SHP77 (cell line): ENCODE measurements around the gene IGF2.
A peak's percentile ranks its signal among the peaks of the same experiment; 100 is the strongest.

Experiments used
- DNase-seq, 2 experiments: peaks; one replicate each; lab custom pipeline; 2025; lab: John Stamatoyannopoulos, UW

The IGF2 gene

DNA sequence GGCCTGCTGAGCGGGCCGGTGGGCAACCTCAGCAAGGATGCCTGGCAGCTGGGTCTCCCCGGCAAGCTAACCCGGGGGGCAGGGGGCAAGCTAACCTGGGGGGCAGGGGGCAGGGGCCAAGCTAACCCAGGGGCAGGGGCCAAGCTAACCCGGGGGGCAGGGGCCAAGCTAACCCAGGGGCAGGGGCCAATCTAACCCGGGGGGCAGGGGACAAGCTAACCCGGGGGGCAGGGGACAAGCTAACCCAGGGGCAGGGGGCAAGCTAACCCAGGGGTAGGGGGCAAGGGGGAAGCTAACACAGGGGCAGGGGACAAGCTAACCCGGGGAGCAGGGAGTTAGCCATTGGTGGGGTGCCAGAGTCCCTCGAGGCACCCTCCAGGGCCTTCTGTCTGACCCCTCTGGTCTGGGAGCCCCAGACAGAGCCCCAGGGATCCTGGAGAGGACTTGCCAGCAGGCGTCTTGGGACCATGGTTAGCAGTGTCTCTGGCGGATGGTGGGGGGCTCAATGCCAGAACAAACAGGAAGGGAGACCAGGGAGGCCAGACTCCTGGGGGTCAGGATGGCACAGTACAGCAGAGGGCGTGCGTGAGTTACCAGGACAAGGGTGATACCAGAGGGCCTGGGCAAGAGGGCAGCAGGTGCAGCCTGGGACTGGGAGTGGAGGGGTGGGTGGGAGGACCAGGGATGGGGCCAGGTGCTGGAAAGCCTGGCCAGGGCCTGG lies 16.1 kb downstream of the IGF2 start:
- no peak for DNase-seq

DNA sequence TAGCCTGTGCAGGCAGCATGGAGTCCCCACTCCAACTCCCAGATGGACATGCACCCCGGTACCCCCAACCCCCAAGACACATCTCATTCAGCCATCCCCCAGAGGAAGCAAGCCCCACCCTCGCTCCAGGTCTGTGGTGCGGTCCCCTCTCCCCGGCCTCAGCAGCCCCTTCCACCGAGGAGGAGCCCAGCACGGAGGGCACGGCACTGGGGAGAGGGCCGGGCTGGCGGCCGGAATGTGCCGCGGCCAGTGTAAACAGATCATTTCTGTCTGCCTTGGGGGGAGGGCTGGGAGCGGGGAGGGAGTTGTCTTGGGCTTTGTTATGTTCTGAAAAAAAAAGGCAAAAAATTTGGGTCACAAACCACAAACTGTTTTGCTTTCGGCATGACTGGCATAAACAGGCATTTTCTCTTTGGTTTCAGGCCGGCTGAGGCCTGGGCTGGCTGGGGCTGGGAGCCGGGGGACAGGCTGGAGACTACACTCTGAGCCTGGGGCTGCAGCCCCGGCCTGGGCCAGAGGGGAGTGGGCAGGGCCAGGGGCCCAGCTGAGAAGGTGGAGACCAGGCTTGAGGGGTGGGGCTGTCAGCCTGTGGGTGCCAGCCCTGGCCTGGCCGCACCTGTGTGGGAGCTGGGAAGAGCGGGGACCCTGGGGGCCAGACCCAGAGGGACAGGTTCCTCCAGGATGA lies 16.8 kb downstream of the IGF2 start:
- DNase-seq, result no peak

DNA sequence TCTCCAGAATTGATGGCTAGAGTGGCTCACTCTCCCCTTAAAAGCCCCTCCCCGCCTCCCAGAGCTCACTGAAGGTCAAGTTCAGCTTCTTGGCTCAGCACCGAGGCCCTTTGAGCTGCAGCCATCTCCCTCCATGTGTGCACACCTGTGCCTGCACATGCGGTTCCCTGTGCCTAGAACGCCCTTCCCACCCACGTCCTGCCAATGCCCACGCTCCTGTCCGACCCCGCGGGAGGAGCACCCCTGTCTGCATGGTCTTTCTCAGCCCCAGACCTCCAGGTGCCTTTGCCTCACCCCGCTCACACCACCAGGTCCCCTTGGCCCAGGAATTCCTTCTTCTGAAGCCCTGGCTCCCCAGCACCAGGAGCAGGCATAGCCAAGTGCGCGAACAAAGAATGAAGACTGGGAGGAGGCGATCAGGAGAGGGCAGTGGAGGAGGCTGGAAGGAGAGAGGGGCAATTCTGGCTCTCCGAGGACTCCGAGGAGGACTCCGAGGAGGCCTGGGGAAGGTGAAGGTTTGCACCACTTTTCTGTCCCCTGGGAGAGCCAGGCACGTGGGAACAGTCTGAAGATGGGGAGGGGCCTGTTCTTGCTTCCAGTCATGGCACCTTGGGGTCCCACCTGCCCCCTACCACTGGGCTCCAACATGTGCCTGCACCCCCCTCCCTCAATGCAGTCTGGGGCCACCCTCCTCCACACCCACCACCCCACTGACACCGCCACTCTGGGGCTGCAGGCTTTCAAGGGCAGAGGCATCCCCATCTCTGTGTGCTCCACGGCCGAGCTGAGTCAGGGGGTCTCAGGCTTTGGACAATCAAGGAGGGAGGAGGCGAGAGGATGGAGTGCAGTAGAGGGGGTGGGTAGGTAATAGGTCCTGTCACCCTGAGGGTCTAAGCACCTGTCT lies 17.7 kb downstream of the IGF2 start:
- no peak for DNase-seq

DNA sequence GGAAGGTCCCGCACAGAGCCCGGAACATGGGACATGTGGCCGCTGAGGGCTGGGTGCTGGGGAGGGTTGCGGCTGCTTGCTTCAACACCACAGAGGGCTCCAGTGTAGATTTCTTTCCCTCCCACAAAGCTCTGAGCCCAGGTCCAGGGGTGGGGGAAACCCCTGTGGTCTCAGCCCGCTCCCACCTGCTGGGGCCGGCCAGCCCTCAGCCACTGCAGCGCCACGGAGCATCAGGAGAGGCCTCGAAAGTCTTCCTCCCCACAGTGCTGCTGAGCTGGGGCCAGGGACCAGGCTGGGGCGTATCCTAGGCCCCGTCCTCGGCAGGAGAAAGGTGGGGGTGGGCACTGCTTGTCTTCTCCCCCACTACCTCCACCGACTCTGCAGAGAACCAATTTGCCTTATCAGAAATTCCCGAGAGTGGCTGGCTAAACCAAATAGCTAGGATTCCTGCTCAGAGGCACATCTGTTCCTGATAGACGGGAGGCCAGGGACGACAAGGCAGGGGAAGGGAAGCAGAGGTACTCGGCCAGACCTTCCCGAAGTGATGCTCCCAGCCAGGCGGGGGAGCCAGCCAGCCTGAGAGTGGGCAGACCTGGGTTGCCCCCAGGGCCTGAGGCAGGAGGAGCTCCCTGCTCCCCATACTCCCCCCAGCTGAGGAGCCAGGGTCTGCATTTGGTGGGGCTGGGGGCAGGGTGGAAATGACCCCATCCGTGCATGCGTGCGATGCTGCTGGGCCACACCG lies 18.7 kb downstream of the IGF2 start:
- DNase-seq, result no peak

DNA sequence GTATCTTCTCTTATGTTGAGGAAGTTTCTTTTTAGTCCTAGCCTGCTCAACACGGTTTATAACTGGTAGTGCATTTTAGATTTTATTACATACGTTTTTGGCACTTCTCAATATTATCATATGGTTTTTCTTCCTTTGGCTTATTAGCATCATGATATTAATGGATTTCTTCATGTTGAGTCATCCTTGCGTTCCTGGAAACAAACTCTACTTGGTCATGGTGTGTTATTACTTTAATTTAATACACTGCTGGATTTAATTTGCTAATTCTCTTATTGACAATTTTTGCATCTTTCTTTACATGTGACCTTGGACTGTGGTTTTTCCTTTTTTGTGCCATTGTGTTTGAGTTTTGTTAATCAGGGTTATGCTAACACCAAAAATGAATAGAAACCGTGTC lies 20.5 kb downstream of the IGF2 start:
- no peak for DNase-seq

DNA sequence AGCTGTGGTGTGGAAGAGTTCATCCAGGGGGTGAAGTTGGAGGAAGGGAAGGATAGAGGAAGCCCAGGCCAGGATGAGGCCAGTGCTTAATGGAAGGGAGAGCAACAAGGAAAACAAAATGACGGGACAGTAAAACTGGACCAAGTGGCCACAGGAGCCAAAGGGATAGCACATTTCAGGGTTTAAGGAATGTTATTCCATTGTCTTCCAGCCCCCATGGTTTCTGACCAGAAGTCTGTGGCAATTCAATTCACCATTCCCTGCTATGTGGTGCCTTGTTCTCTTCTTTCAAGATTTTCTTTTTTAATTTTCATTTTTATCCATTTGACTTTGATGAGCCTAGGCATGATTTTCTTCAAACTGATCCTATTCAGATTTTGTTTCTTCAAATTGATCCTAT lies 22.5 kb downstream of the IGF2 start:
- no peak for DNase-seq

DNA sequence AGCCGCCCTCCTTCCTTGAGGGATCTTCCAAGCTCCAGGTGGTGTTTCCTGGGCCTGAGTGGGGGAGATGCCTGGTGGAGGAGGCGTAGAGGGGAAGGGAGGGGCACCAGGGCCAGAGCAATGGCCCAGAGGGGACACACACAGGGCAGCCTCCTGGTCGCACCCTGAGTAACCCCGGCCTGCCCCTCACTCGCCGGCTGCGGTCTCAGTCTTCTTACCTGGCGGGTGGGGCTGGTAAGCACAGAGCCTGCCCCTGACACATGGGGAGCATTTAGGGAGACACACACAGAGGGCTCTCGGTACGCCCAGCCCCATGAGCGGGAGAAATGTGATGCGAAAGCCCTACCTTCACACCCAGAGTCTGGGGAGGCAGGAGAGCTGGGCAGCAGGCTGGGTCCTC lies 23.9 kb downstream of the IGF2 start:
- no peak for DNase-seq

DNA sequence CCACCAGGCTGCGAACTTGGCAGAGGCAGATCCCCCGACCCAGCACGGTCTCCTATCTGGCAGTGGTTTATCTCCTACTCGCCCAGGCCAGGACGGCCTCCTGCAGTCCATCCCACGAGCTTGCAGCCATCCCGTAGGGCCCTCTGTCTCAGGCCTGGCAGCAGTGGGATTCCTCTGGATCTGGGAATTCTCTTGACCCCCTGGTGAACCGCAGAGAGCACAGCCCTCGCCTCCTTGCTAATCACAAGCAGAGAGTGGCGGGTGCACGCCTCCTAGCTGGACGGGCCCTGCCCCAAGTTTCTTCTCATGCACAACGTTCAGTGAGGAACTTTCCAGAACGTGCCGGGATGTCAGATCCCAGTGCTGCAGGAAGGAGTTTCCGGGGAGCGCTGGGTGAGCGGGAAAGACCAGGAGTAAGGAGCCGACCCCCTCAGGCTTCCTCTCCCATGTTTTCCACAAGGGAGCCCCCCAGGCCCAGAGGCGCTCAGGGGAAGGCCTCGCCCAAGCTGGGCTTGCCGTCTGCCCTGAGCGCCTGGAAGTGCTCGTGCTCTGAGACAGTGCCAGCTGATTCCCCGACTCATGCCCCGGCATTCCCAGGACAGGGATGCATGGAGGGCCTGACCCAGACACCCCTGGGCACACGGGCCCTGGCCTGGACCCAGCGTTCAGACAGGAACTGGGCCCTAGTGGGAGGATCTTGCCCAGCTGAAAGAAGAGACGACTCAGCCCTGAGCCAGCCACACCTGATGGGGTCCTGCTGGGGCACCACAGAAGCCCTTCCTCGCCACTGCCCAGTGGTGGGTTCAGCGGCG lies 24.6 kb downstream of the IGF2 start:
- no peak for DNase-seq

DNA sequence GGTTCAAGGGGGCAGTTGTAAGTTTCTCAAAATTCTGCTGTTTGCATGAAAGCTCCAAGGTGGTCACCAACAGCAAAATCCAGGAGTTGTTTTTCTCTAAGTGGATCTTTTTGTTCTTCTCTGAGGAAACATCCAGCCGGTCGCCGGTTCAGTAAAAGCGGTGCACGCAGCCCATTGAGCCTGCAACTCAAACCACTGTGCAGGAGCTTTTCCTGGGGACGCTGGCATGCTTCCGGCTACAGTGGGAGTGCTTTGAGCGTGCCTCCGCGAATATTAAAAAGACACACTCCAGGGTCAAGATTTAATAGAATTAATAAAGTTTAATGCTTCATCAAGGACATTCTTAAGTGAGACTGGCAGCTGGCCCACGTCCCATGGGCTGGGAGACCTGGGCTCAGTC lies 25.4 kb downstream of the IGF2 start:
- no peak for DNase-seq

DNA sequence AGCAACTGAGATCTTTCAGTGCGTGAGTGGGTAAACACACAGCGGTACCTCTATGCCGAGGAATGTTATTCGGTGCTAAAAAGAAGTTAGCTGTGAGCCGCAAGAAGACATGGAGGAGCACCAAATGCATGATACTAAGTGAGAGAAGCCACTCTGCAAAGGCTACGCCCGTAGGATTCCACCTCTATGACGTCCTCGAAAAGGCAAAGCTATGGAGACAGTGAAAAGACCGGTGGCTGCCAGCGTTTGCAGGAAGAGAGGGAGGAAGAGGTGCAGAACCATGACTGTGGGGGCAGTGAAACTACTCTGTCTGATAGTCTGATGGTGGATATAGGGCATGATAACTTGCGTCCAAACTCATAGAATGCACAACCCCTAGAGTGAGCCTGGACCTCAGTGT lies 28.7 kb downstream of the IGF2 start:
- DNase-seq, result no peak

DNA sequence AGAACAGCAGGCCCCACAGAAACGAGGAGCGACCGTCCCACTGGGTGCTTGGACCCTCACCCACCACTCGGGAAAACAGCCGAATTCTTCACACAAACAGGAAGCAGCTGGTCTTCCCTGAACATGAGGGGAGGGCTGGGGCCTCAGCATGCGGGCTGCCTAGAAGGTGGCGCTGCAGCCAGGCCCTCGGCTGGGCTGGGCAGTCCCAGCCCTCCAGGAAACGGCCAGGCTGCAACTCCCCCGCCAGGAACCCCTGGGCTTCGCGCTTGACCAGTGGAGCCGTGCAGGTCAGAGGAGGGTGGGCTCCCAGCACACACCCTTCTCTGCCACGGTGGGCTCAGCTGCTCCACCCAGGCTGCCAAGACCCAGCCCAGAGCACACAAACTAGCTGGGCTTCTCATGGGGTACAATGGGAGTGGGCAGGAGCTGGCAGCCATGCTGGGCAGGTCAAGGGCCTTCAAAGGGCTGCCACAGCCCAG lies 29.6 kb downstream of the IGF2 start:
- DNase-seq, result peak in 1 of 2 experiments; percentile 44

DNA sequence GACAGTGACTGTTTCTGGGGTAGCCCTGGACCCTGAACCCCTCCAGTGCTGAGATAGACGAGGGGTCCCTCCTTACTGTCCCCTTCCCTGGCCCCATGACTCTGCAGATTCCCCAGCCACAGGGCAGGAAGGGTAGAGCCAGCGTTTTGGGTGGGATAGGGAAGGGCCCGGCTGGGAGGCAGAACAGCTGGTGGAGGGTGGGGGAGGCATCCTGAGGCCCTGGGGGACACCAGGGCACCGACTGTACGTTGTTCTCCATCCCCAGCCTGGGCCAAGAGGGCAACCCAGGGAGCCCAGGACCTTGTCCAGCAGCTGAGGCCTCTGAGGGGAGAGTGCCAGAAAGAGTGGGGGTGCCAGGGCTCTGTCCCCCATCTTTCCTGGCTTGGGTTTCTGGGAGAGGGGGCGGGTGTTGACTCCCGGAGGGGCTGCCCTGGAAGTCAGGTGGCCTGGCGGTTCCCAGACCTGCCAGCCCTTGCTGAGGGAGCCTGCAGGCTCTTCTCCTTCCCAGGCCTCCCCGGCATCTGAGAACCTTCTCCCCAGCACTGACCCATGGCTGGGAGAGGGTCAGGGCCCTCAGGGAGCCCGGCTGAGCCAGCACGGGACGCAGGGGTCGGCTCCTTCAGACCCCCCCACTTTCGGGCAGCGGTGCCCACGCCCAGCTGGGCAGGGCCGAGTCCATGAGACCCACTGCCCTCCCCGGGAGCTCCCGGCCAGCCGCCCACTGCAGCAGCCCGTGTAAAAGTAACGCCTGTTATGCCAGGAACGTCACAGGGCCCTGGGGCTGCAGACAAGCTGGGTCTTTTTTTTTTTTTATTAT lies 30.3 kb downstream of the IGF2 start:
- DNase-seq, result no peak

DNA sequence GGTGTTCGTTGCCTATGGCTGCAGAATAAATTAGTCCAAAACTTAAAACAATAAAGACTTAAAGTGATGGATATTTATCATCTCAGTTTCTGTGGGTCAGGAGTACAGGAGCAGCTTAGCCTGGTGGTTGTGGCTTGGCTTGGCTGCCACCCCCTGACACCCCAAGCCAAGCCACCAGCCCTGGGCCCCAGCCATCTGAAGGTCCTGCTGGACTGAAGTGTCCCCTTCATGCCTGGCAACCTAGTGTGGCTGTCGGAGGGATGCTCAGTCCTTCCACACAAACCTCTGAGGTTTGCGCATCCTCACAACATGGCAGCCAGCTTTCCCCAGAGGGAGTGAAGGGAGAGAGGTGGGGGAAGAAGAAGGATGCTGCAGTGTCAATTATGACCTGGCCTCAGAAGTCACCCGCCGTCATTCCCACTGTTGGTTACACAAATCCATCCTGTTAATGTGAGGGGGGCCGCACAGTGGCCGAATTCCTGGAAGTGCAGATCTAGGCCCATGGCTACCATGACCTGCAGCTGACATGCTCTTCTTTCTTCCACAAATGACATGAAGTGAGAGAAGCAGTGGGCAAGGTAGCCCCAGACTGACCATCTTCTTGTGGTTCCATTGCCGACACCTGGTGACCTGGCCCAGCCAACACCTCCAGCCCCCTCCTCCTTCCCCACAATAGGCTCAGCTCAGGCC lies 31.1 kb downstream of the IGF2 start:
- DNase-seq, result no peak

DNA sequence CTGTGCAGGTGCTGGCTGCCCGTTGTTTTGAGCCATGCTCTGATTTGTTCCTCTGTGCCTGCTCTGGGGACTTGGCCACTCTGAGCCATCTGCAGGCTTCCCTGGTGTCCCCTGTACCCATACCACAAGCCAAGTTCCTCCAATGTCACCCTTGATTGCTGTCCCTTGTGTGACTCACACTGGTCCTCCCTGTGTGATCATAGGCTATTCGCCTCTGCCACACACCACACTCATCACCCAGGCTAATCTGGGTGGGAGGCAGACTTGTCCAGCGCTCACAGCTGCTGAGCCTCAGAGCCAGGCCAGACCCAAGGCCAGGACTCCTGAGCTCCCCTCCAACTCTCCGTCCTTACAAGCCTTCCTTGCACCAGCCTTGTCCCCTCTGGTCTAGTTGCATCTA lies 31.7 kb downstream of the IGF2 start:
- no peak for DNase-seq

DNA sequence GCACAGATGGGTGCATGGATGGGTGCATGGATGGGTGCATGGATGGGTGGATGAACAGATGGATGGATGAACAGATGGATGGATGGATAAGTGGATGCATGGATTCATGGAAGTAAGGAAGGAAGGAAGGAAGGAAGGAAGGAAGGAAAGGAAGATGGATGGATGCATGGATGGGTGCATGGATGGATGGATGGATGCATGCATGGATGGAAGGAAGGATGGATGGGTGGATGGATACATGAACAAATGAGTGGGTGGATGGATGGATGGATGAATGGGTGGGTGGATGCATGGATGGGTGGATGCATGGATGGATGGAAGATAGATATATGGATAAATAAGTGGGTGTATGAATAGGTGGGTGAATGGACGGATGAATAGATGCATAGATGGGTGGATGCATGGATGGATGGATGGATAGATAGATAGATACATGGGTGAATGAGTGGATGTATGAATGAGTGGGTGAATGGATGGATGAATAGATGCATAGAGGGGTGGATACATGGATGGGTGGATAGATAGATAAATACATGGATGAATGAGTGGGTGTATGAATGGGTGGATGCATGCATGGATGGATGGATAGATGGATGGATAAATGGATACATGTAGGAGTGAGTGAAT lies 32.5 kb downstream of the IGF2 start:
- DNase-seq, result no peak

DNA sequence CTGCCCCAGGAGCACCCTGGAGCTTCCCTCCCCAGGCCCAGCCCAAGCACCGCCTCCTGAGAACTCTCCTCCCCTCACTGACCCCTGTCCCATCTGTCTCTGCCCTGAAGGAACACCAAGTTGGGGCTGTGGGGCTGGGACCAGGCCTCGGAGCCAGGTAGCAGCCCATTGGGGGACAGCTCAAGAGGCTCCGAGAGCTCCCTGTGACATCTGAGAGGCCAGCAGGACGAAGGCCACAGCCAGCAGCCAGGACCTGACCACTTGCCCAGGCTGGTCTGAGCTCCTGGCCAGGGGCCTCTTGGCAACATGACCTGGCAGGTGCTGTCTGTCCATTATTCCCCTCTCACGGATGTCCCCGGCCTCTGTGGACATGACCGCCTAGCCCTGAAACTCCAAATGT lies 33.7 kb downstream of the IGF2 start:
- no peak for DNase-seq

DNA sequence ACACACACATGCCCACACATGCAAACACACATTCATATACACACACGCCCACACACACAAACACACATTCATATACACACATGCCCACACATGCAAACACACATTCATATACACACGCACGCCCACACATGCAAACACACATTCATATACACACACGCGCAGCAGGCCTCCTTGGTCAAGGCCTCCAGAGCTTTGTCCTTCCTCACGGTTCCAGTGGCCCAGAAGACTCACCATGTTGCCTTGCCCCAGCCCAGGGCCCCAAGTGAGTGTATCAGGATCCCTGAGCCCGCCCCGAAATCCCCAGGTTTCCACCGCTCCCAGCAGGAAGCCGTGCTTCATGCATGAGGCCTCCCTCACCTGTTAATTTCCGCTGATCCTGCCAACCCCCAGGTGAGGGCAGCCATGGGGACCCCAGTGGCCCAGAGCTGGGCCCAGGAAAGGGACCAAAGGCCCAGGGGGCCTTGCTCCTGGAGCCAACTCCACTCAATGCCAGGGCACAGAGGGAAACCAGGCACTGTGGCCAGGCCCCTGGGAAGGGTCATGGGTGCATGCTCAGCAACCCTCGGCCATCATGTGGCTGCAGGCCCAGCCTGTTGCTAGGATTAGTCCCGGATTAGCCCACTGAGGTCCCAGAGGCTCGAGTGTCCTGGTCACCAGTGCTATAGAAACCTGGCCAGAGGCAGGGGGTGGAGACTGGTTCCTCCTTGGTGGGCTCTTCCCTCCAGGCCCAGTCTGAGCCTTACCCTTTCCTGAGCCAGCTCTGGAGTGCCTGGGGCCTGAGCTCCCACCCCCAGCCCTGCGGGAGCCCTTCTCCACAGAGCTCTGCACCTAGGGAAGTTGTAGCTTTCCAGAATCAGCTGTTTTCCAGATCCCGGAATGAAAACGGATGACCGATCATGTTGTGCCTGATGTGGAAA lies 34.4 kb downstream of the IGF2 start:
- no peak for DNase-seq
